Psoas muscle (tissue), 8 donors: ENCODE results near the gene OST4. TPM values are rescaled to one million over a fixed set of nuclear protein-coding genes. Genes with fewer than 3 reads are reported as not detected.

Experiments used
- ATAC-seq, 4 donors: fragments of 200-7000 bp; cut with Tn5 transposase; one replicate each; pipeline ENCODE4 v1.9.1; 2020; ENCODE audit warnings: moderate library complexity in 3 of 4, mild to moderate bottlenecking in 2 of 4
- DNase-seq, 2 donors: peaks; one replicate each; pipeline ENCODE4 v3.0.0-alpha.2; 2020
- H3K27ac ChIP-seq: fragments of 200-600 bp; one replicate; pipeline ENCODE4 v1.8.0; 2022
- H3K27me3 ChIP-seq, 3 donors: fragments of 200-600 bp in 1 of 3; one replicate each; pipeline versions ENCODE4 v1.6.1 to v1.8.0; 2013 to 2022; ENCODE audit warnings: low read length in 2 of 3, mild to moderate bottlenecking in 2 of 3, moderate library complexity in 1 of 3; ENCODE audit not compliant: insufficient read depth in 3 of 3
- H3K36me3 ChIP-seq, 2 donors: fragments of 200-600 bp in 1 of 2; one replicate each; pipeline versions ENCODE4 v1.6.1 to v1.8.0; 2013 to 2022; ENCODE audit warnings: low read depth in 1 of 2, mild to moderate bottlenecking in 1 of 2, moderate library complexity in 1 of 2; ENCODE audit not compliant: insufficient read depth in 1 of 2
- H3K4me1 ChIP-seq: fragments of 200-600 bp; one replicate; pipeline ENCODE4 v1.8.0; 2022
- H3K4me3 ChIP-seq: fragments of 200-600 bp; one replicate; pipeline ENCODE4 v1.8.0; 2022; ENCODE audit warnings: mild to moderate bottlenecking
- H3K9me3 ChIP-seq: fragments of 200-600 bp; one replicate; pipeline ENCODE4 v1.8.0; 2022
- WGBS, 3 donors: extraction: QIAGEN DNeasy Blood & Tissue Kit; methylation state at CpG; one replicate each; pipeline versions ENCODE4 v1.1.6 to v1.1.7; 2013; 5-methylcytosine and 5-hydroxymethylcytosine counted together
- intact Hi-C, 2 donors: fragments of 100-400 bp; cut with DNase I; formaldehyde crosslinking; loops; one replicate each; pipeline versions ENCODE4 v1.11.0 to v1.14.2; 2022
- polyA plus RNA-seq, 3 donors: library from polyadenylated mRNA; stranded (reverse); fragments of 200-250 nt; gene quantifications; one replicate each; pipeline ENCODE4 v1.2.3, GENCODE V29; 2013
- total RNA-seq, 4 donors: library from RNA; stranded (reverse); fragmentation: NEBNext Ultra II Directional in 2 of 4; extraction: Animal tissue kit (Norgen Biotek cat#: 25700) in 2 of 4; gene quantifications; one replicate each; pipeline versions ENCODE4 v1.2.1 to v1.2.4, GENCODE V29; 2021 to 2023
- TF ChIP-seq, protein P1 (sequence below): fragments of 200-600 bp; IDR thresholded peaks from one replicate; pipeline ENCODE4 v1.8.0; 2022; ENCODE audit warnings: antibody characterized with exemption
- donor health status: healthy with polysubstance abuse.
- donor health status: DM: no; HTN: no; CAD: no; lungs with moderate emphysema.
- donor health status: Bipolar disorder and iron deficiency.
- donor health status: healthy.
- donor health status: DM: yes; HTN: yes; CAD: no.
- donor health status: DM: no; HTN: no; CAD: no.
- donor health status: DM: no; HTN: no; CAD: no.
- donor health status: DM: yes; HTN: yes; CAD: no.

Gene OST4
- total and polyA plus RNA-seq, 7 donors, result 186 to 396 (median 280) TPM

DNA sequence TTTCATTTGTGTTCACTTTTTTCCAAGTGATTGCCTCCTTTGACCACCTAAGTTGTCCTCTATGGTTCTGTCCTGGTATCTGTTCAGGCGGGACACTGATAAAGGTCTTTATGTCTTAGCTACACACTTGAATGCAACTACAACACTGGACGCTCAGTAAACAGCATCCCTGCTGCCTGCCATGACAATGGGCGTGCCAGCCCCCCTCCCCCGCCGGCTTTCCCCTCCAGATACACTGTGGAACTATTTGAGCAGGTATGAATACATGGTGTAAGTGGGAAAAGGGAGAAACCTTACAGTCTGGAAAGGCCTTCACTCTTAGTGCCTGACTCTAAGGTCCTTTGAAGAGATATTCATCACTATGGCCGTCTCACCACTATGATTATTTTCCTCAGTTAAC, 14.3 kb downstream of the OST4 start:
- Histone ChIP-seq H3K4me1 (peaks cover 3% of the 10 kb centered on the region), H3K9me3 (no peaks in the 10 kb centered on the region), H3K4me3 (no peak overlapping the region), H3K36me3 (peaks cover 2 to 71% of the 10 kb centered on the region in 2 donors), H3K27me3 (no peaks in the 10 kb centered on the region), H3K27ac (no peak overlapping the region)
- TF ChIP-seq, protein P1, sequence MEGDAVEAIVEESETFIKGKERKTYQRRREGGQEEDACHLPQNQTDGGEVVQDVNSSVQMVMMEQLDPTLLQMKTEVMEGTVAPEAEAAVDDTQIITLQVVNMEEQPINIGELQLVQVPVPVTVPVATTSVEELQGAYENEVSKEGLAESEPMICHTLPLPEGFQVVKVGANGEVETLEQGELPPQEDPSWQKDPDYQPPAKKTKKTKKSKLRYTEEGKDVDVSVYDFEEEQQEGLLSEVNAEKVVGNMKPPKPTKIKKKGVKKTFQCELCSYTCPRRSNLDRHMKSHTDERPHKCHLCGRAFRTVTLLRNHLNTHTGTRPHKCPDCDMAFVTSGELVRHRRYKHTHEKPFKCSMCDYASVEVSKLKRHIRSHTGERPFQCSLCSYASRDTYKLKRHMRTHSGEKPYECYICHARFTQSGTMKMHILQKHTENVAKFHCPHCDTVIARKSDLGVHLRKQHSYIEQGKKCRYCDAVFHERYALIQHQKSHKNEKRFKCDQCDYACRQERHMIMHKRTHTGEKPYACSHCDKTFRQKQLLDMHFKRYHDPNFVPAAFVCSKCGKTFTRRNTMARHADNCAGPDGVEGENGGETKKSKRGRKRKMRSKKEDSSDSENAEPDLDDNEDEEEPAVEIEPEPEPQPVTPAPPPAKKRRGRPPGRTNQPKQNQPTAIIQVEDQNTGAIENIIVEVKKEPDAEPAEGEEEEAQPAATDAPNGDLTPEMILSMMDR, result no peak
- ATAC-seq, result no peak
- intact Hi-C loops, result no loop called here
- no peak for DNase-seq
- 90 to 94% (median 94%) methylated on average over 6 of the region's 6 CpGs for WGBS, 3 donors

DNA sequence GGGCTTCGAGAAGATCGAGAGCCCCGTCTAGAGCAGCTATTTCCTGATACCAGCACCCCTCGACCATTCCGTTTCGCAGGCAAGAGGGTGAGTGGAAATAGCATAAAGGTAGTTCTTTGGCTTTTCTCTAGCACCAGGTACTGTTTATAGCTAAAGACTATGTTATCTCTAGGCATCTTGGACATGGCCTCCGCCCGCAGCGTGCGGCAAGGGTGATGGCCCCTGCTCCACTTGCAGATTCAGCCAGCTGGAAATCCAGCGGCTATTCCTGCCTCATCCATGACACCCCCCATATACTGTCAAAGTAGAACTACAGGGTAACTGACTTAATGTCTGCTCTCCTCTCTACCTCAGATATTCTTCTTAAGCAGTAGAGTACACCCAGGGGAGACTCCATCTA, 16.7 kb downstream of the OST4 start:
- intact Hi-C loops, result no loop called here
- no peaks in the 10 kb centered on the region for H3K9me3 ChIP-seq
- peaks cover 2 to 60% of the 10 kb centered on the region in 2 donors for H3K36me3 ChIP-seq
- 93 to 94% (median 94%) methylated on average over 11 of the region's 11 CpGs for WGBS, 3 donors
- no peak overlapping the region for H3K4me3 ChIP-seq
- H3K27me3 ChIP-seq, result no peaks in the 10 kb centered on the region
- H3K4me1 ChIP-seq, result peaks cover 7% of the 10 kb centered on the region
- ATAC-seq, result no peak
- TF ChIP-seq, protein P1, result no peak
- H3K27ac ChIP-seq, result no peak overlapping the region
- DNase-seq, result no peak

DNA sequence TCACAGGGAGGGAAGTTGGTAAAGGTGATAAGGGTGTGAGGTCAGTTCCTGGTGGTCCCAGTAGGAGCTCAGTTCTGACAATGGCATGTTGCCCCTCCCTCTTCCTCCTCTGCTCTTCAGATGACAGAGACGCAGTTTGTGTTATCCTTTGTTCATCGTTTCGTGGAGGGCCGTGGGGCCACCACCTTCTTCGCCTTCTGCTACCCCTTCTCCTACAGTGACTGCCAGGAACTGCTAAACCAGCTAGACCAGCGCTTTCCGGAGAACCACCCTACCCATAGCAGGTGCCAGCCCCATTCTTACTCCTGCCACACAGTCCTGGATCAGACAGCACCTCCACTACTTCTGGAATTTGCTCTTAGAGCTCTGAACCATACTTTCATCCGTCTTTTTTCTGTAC, 17.7 kb downstream of the OST4 start:
- H3K4me1 ChIP-seq, result peaks cover 15% of the 10 kb centered on the region
- TF ChIP-seq, protein P1, result no peak
- ATAC-seq (no peak), DNase-seq (no peak)
- no peaks in the 10 kb centered on the region for H3K27me3 ChIP-seq
- H3K27ac ChIP-seq, result no peak overlapping the region
- WGBS, 3 donors, result 84 to 91% (median 85%) methylated on average over 8 of the region's 8 CpGs
- no peaks in the 10 kb centered on the region for H3K9me3 ChIP-seq
- H3K36me3 ChIP-seq, result peaks cover 2 to 52% of the 10 kb centered on the region in 2 donors
- intact Hi-C loops, result loop anchor here in 1 of 2 donors (2.0 kb wide), 1 partner anchor 17 kb away; the partner anchor contains the start of gene OST4
- no peak overlapping the region for H3K4me3 ChIP-seq

DNA sequence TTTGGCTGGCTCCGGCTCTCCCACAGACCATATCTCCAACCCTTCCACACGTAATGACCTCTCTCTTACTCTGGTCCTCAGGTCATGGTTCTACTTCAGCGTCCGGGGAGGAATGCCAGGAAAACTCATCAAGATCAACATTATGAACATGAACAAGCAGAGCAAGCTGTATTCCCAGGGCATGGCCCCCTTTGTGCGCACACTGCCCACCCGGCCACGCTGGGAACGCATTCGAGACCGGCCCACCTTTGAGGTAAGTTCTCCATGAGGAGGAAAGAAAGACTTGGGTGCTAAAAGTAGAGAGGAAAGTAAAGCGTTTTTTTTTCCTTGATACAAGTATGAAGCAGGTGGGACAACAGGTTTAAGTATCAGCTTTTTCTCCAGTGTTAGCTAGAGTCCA, 18.1 kb downstream of the OST4 start:
- intact Hi-C loops, result loop anchor here in 1 of 2 donors (2.0 kb wide), 1 partner anchor 17 kb away; the partner anchor contains the start of gene OST4

More for the DNA sequence above, 18.1 kb downstream of the OST4 start:
- no peak overlapping the region for H3K4me3 ChIP-seq
- H3K27me3 ChIP-seq, result no peaks in the 10 kb centered on the region
- TF ChIP-seq, protein P1, result no peak
- H3K27ac ChIP-seq, result no peak overlapping the region
- WGBS, 3 donors, result 86 to 90% (median 88%) methylated on average over 11 of the region's 11 CpGs
- peaks cover 2 to 47% of the 10 kb centered on the region in 2 donors for H3K36me3 ChIP-seq
- ATAC-seq (no peak), DNase-seq (no peak)
- peaks cover 15% of the 10 kb centered on the region for H3K4me1 ChIP-seq
- no peaks in the 10 kb centered on the region for H3K9me3 ChIP-seq
